CD4-positive, alpha-beta T cell (primary cell): ENCODE data around the gene DICER1. TPM values are rescaled to one million over a fixed set of nuclear protein-coding genes. Genes with fewer than 3 reads are reported as not detected.

Experiments used
- ATAC-seq: fragments of 200-7000 bp; cut with Tn5 transposase; one replicate; pipeline ENCODE4 v1.10.0; 2022; ENCODE audit warnings: mild to moderate bottlenecking; ENCODE audit not compliant: poor library complexity
- CTCF ChIA-PET: fragments of 350-600 bp; sonication (Branson Sonifier 250); formaldehyde crosslinking; loops from one replicate; lab custom pipeline; 2021; ENCODE audit warnings: antibody characterized with exemption, inconsistent platforms; lab: Charles Lee
- POLR2A ChIA-PET: fragments of 350-600 bp; sonication (Branson Sonifier 250); formaldehyde crosslinking; loops from one replicate; lab custom pipeline; 2021; ENCODE audit warnings: antibody characterized with exemption, inconsistent platforms; lab: Charles Lee
- DNase-seq, 14 experiments: peaks; one replicate each; pipeline ENCODE4 v3.0.0-alpha.2; 2013 to 2020; ENCODE audit warnings: mixed read lengths in 2 of 14
- H3K27ac ChIP-seq, 2 donors: one replicate each; pipeline versions ENCODE4 v1.5.1 to v1.7.0; 2013; ENCODE audit warnings: low read length in 2 of 2, low read depth in 1 of 2, mild to moderate bottlenecking in 1 of 2
- H3K27me3 ChIP-seq, 2 experiments: 1 replicate in 1 of 2; 2 replicates in 1 of 2; pipeline versions ENCODE4 v1.6.1 to v1.7.0; 2013; ENCODE audit warnings: low read length in 2 of 2, control low read depth in 1 of 2, mild to moderate bottlenecking in 1 of 2, moderate library complexity in 1 of 2; ENCODE audit not compliant: insufficient read depth in 2 of 2, control insufficient read depth in 1 of 2
- H3K36me3 ChIP-seq: one replicate; pipeline ENCODE4 v1.6.1; 2013; ENCODE audit warnings: low read length, control low read depth; ENCODE audit not compliant: insufficient read depth
- H3K4me1 ChIP-seq: one replicate; pipeline ENCODE4 v1.6.1; 2013; ENCODE audit warnings: low read length, control low read depth; ENCODE audit not compliant: insufficient read depth
- H3K4me3 ChIP-seq: one replicate; pipeline ENCODE4 v1.5.1; 2013; ENCODE audit warnings: mild to moderate bottlenecking, low read length, moderate library complexity
- H3K9me3 ChIP-seq, 2 experiments: 1 replicate in 1 of 2; 2 replicates in 1 of 2; pipeline versions ENCODE4 v1.6.1 to v1.7.0; 2013; ENCODE audit warnings: low read length in 2 of 2, mild to moderate bottlenecking in 2 of 2, control low read depth in 1 of 2, moderate library complexity in 1 of 2; ENCODE audit not compliant: control insufficient read depth in 1 of 2, insufficient read depth in 1 of 2
- H3K27ac Mint-ChIP-seq: one replicate; pipeline ENCODE4 v1.8.0; 2020; ENCODE audit warnings: mixed read lengths
- H3K27me3 Mint-ChIP-seq: one replicate; pipeline ENCODE4 v1.8.0; 2021; ENCODE audit warnings: mixed read lengths
- H3K36me3 Mint-ChIP-seq: one replicate; pipeline ENCODE4 v1.8.0; 2021; ENCODE audit warnings: low read depth, mixed read lengths
- H3K4me1 Mint-ChIP-seq: one replicate; pipeline ENCODE4 v1.8.0; 2021; ENCODE audit warnings: low read depth, mixed read lengths
- H3K4me3 Mint-ChIP-seq: one replicate; pipeline ENCODE4 v1.8.0; 2020; ENCODE audit warnings: mild to moderate bottlenecking, mixed read lengths
- H3K9me3 Mint-ChIP-seq: one replicate; pipeline ENCODE4 v1.8.0; 2020; ENCODE audit warnings: mixed read lengths
- intact Hi-C, 2 experiments: fragments of 100-400 bp; cut with DNase I in 1 of 2; cut with micrococcal nuclease in 1 of 2; formaldehyde crosslinking; loops; one replicate each; pipeline versions ENCODE4 v1.15.1 to v1.9.0; 2023 to 2025; cut with DNase I, micrococcal nuclease
- total RNA-seq, 174 experiments: library from RNA in 2 of 174; stranded (reverse) in 2 of 174; gene quantifications; one replicate each; pipeline ENCODE4 v1.2.3 and lab custom pipeline; 2021 to 2026
- TF ChIP-seq, protein P1 (sequence below): fragments of 200-600 bp; IDR thresholded peaks from one replicate; pipeline ENCODE4 v1.8.0; 2022; ENCODE audit warnings: antibody characterized with exemption, mild to moderate bottlenecking

The DICER1 gene
- total RNA-seq, 2 experiments from 2014 or later = 53.7 to 66.0 TPM

DNA sequence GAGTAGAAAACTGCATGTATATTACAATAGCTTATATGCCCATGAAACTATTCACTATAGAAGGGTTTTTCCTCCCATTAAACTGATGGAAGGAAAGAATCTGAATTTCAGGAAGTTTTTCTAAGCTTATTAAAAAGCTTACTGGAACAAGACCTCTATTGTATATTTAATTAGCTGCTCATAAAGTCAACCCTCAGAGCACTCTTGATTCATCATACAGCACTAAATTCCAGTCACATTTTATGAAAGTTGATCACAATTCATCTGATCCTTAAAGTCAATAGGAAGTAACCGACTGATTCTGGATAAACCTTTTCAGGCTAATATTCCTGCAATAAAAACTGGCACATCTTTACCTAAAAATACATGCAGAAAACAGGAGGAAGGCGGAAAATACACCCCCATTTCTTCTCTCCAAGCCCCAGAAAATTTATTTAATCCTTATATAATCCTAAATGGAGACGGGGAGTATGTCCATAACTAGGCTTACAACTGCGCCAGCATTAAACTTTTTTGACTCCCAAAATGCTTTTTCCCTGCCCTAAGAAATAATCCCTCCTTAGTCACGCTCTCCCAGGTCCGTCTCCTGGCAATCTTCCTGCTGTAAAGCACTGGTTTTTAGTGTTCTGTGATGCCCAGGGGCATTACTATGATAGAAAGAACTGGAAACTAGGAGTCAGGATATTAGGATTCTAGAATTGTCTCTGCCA, 35.3 kb downstream of the DICER1 start:
- DNase-seq (no peak), ATAC-seq (no peak)
- Mint-ChIP-seq H3K4me3 (no peak overlapping the region), H3K9me3 (no peaks in the 10 kb centered on the region), H3K36me3 (peaks cover 91% of the 10 kb centered on the region), H3K4me1 (peaks cover 36% of the 10 kb centered on the region), H3K27ac (no peak overlapping the region), H3K27me3 (no peaks in the 10 kb centered on the region)
- CTCF ChIA-PET = no interaction called here
- peaks cover 59% of the 10 kb centered on the region for H3K36me3 ChIP-seq
- H3K27ac ChIP-seq = no peak overlapping the region
- H3K27me3 ChIP-seq = no peaks in the 10 kb centered on the region
- intact Hi-C loops = no loop called here
- TF ChIP-seq, protein P1, sequence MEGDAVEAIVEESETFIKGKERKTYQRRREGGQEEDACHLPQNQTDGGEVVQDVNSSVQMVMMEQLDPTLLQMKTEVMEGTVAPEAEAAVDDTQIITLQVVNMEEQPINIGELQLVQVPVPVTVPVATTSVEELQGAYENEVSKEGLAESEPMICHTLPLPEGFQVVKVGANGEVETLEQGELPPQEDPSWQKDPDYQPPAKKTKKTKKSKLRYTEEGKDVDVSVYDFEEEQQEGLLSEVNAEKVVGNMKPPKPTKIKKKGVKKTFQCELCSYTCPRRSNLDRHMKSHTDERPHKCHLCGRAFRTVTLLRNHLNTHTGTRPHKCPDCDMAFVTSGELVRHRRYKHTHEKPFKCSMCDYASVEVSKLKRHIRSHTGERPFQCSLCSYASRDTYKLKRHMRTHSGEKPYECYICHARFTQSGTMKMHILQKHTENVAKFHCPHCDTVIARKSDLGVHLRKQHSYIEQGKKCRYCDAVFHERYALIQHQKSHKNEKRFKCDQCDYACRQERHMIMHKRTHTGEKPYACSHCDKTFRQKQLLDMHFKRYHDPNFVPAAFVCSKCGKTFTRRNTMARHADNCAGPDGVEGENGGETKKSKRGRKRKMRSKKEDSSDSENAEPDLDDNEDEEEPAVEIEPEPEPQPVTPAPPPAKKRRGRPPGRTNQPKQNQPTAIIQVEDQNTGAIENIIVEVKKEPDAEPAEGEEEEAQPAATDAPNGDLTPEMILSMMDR = no peak
- no peaks in the 10 kb centered on the region for H3K4me1 ChIP-seq
- POLR2A ChIA-PET = no interaction called here
- no peaks in the 10 kb centered on the region for H3K9me3 ChIP-seq
- H3K4me3 ChIP-seq = no peak overlapping the region

DNA sequence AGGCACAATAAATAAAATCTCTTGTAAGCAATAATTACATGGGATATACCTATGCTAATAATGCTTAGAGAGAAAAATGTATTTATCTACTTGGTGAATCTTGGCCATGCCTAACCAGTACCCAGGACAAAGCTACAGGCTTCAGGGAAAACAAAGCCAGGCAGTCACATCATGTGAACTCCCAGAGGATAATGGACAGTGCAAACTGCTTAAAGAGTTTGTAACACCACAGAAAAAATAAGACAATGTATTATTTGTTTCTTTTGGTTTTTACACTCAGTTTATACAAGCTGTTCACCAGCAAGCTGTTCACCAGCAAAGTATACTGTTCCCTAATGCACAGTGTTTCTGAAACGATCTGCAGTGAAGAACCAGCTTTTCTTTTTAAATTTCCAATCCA, 38.0 kb downstream of the DICER1 start:
- TF ChIP-seq, protein P1 = no peak
- POLR2A ChIA-PET = no interaction called here
- Mint-ChIP-seq H3K27me3 (no peaks in the 10 kb centered on the region), H3K4me3 (no peak overlapping the region), H3K27ac (no peak overlapping the region), H3K4me1 (peaks cover 36% of the 10 kb centered on the region), H3K9me3 (no peaks in the 10 kb centered on the region), H3K36me3 (peaks cover 92% of the 10 kb centered on the region)
- Histone ChIP-seq H3K4me3 (no peak overlapping the region), H3K27ac (no peak overlapping the region), H3K36me3 (peaks cover 64% of the 10 kb centered on the region), H3K27me3 (no peaks in the 10 kb centered on the region), H3K4me1 (no peaks in the 10 kb centered on the region), H3K9me3 (no peaks in the 10 kb centered on the region)
- ATAC-seq (no peak), DNase-seq (no peak)
- intact Hi-C loops = loop anchor here in 1 of 2 experiments (10.0 kb wide), 1 partner anchor 75 kb away; no protein-coding TSS in a partner anchor
- CTCF ChIA-PET = no interaction called here

DNA sequence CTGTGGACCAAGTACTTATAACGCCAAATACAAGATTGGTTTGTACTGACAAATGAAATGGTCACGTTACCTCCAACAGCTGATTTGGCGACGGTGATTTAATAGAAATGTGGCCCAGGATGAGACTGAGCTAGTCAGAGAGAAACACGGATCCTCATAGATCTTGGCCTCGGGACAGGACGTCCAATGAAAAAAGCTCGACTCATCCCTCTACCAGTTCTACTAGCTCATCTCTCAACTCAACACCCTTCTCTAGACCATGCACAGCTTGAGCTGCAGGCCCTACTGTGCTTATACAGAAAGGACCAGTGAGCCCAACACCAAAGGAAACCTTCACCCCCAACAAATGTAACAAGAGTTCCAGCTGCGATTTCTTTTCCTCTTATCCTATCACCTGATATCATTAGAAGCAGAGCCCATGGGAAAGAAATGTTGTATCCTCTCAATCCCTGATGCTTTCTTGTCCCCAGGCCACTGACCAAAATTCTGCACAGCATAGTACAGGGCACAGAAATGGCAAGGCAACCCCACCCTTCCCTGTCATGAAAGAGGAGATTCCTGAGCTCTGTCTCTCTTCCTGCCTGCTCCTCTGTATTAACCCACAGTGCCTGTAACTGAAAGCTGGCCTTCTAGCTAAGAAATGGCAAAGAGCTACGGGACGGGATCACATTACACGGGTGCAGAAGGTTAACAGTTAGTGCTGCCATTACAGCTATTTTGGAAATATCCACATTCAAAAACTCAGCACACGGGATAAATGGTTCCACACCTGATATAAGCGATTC, 39.2 kb downstream of the DICER1 start:
- intact Hi-C loops = loop anchor here in 1 of 2 experiments (10.0 kb wide), 1 partner anchor 77 kb away; no protein-coding TSS in a partner anchor
- Histone ChIP-seq H3K4me3 (no peak overlapping the region), H3K36me3 (peaks cover 58% of the 10 kb centered on the region), H3K4me1 (no peaks in the 10 kb centered on the region), H3K27ac (no peak overlapping the region), H3K27me3 (no peaks in the 10 kb centered on the region), H3K9me3 (no peaks in the 10 kb centered on the region)
- ChIA-PET POLR2A (interaction anchor here (1.0 to 1.6 kb wide), 2 partner anchors 10 to 36 kb away, joined by 3 read pairs; no protein-coding TSS in a partner anchor), CTCF (interaction anchor here (1.0 to 1.4 kb wide), 2 partner anchors 11 to 15 kb away, joined by 3 to 5 read pairs; no protein-coding TSS in a partner anchor)
- H3K27me3 Mint-ChIP-seq = no peaks in the 10 kb centered on the region
- no peak for ATAC-seq
- peaks cover 91% of the 10 kb centered on the region for H3K36me3 Mint-ChIP-seq
- no peak overlapping the region for H3K4me3 Mint-ChIP-seq
- no peak for DNase-seq
- H3K9me3 Mint-ChIP-seq = no peaks in the 10 kb centered on the region
- TF ChIP-seq, protein P1 = no peak
- peaks cover 33% of the 10 kb centered on the region for H3K4me1 Mint-ChIP-seq
- no peak overlapping the region for H3K27ac Mint-ChIP-seq
